HEK293T (cell line): ENCODE results near the gene RARG.

Experiments used
- BHLHE40 ChIP-seq: fragments of 450-650 bp; IDR thresholded peaks from 2 replicates; pipeline ENCODE4 v1.6.1; 2016; ENCODE audit warnings: mild to moderate bottlenecking, moderate library complexity, borderline replicate concordance
- CTBP1 ChIP-seq: fragments of 450-650 bp; IDR thresholded peaks from 2 replicates; pipeline ENCODE4 v1.6.1; 2016; ENCODE audit warnings: borderline replicate concordance
- FOXK2 ChIP-seq: fragments of 450-650 bp; IDR thresholded peaks from 2 replicates; pipeline ENCODE4 v1.6.1; 2016; ENCODE audit warnings: mild to moderate bottlenecking
- FOXM1 ChIP-seq: fragments of 450-650 bp; IDR thresholded peaks from 2 replicates; pipeline ENCODE4 v1.6.1; 2017; ENCODE audit warnings: mild to moderate bottlenecking, borderline replicate concordance
- HDGF ChIP-seq: fragments of 450-650 bp; IDR thresholded peaks from 2 replicates; pipeline ENCODE4 v1.6.1; 2017; ENCODE audit warnings: antibody characterized with exemption, borderline replicate concordance
- LEF1 ChIP-seq: fragments of 450-650 bp; IDR thresholded peaks from 2 replicates; pipeline ENCODE4 v1.6.1; 2017; ENCODE audit warnings: mild to moderate bottlenecking, borderline replicate concordance
- SP1 ChIP-seq: fragments of 450-650 bp; IDR thresholded peaks from 2 replicates; pipeline ENCODE4 v1.6.1; 2017
- SUZ12 ChIP-seq: fragments of 450-650 bp; IDR thresholded peaks from 2 replicates; pipeline ENCODE4 v1.6.1; 2016; ENCODE audit warnings: mild to moderate bottlenecking
- TARDBP ChIP-seq: fragments of 450-650 bp; IDR thresholded peaks from 2 replicates; pipeline ENCODE4 v1.6.1; 2016

DNA sequence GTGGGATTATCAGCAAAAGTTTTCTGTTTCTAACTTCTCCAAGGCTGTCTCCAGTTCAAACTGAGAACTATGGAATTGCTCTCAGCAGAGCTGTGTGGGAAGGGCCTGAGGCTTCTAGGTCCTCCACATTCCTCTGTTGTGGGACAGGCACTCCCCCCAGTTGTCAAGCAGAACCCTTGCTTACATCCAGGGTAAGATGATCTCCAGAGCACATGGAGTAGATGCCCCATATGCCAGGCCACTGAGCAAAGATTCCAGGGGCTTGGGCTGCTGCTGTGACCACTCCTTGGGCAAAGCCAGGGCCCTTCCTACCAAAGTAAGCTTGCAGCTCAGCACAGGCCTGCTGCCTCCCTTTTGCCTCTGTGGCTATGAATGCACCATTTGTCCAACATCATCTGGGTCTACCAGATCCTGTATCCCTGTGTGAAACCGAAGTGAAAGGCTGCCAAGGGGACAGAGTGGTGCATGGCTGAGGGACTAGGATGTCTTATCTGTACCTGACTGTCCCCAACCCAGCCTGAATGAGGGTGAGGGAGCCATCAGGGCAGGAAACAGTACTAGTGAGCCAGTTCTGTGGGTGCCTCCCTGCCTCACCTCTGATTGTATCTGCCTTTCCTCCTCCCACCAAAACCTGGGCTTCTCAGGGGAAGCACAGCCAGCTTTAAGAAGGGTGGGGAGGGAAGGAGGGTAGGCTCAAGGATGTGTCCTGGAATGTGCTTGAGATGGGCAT, 23.0 kb upstream of the RARG start:
- no peak for TF ChIP-seq LEF1
- TF ChIP-seq HDGF: no peak
- TF ChIP-seq BHLHE40: no peak
- TF ChIP-seq FOXM1: no peak
- TF ChIP-seq CTBP1: no peak
- no peak for TF ChIP-seq SUZ12
- no peak for TF ChIP-seq FOXK2
- TF ChIP-seq SP1: no peak
- TF ChIP-seq TARDBP: no peak
